ENCODE data around the gene PNKD.

DNA sequence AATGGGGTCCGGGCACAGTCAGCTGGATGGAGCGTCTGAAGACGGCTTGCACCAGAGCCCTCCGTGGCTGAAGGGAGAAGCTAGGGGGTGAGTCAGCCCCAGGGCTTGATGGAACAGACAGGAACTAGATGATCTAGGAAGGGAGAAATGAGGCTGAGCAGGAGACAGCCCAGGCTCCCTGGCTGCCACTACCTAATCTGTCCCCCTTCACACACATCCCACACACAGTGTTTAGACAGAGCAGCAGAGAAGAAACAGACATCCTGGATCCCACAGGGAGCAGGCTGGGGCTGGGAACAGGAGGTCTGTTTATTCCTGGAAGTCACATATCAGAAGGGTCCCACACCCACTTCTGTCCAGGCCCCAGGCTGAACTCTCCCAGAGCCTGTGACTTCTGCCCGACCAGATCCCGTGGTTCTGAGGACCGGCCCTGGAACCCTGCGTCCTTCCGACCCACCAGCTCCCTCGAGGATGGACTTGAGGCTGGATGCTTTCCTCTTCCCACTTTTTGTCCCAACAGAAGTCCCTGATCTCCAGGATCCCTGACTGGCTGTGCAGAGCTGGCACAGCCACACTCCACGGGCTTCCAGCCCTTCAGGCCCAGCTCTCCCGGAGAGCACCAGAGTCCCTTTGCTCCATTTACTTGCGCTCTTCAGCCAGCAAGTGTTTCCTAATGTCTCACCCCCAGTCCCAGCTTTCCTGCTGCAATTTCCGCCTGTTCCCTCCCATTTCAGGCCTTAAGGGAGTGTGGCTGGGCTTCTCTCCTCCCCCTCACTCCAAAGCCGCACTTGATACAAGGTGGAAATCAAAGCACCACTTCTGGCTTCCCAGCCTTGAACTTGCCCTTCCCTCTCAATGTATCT lies 11.0 kb upstream of the PNKD start:
- TF ChIP-seq CTCF (IDR thresholded peaks at IDR 0.05) (no peak), EP300 (IDR thresholded peaks at IDR 0.05) (peak; percentile 31), POLR2AphosphoS5 (IDR thresholded peaks at IDR 0.05) (peak; percentile 55 to 84 (median 79))

Measured in stomach (tissue), 4 donors.